Subcutaneous abdominal adipose tissue (tissue), 5 donors: ENCODE measurements around the gene ADAM12.

Experiments
- H3K27ac ChIP-seq: one replicate; pipeline ENCODE4 v1.7.0; 2013; ENCODE audit warnings: low read depth, mild to moderate bottlenecking, inconsistent platforms, low read length, moderate library complexity
- H3K27me3 ChIP-seq, 5 donors: one replicate each; pipeline ENCODE4 v1.7.0; 2013; ENCODE audit warnings: low read length in 5 of 5, inconsistent platforms in 1 of 5; ENCODE audit not compliant: control insufficient read depth in 5 of 5, insufficient read depth in 4 of 5
- H3K36me3 ChIP-seq, 5 donors: one replicate each; pipeline ENCODE4 v1.7.0; 2013; ENCODE audit warnings: low read length in 5 of 5; ENCODE audit not compliant: control insufficient read depth in 5 of 5, insufficient read depth in 5 of 5
- H3K4me1 ChIP-seq, 5 donors: one replicate each; pipeline ENCODE4 v1.7.0; 2013; ENCODE audit warnings: low read length in 5 of 5, mild to moderate bottlenecking in 3 of 5, moderate library complexity in 1 of 5; ENCODE audit not compliant: control insufficient read depth in 5 of 5, insufficient read depth in 5 of 5
- H3K4me3 ChIP-seq, 5 donors: one replicate each; pipeline ENCODE4 v1.7.0; 2013; ENCODE audit warnings: low read length in 5 of 5, low read depth in 1 of 5
- H3K9ac ChIP-seq, 5 donors: one replicate each; pipeline ENCODE4 v1.7.0; 2013; ENCODE audit warnings: low read length in 5 of 5, mild to moderate bottlenecking in 4 of 5, moderate library complexity in 3 of 5
- H3K9me3 ChIP-seq, 5 donors: one replicate each; pipeline ENCODE4 v1.7.0; 2013; ENCODE audit warnings: low read length in 5 of 5; ENCODE audit not compliant: control insufficient read depth in 5 of 5
- donor health status: healthy.
- donor health status: healthy.
- donor health status: healthy.
- donor health status: healthy.
- donor health status: healthy.

Gene ADAM12

DNA sequence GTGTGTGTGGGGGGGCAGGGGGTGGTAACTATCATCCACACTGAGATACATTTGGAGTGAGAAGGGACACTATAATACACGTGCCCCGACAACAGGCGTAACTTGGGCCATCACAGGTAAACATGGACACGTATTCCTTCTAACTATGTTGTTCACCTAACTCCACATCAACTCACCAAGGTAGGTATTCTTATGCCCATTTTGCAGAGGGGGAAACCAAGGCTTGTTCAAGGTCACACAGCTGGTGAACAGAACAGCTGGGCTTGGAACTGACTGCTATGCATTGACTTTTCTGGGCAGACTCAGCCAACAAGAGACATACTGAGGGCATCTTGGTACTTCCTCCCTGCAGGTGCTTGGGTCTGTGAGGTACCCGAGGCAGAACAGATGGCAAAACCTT is 170.1 kb downstream of the ADAM12 start:
- peaks cover 0 to 4% (median 0%) of the 10 kb centered on the region in 5 donors for H3K27me3 ChIP-seq

GRCh38 chr10:126216632-126216961 is 171.7 kb downstream of the ADAM12 start:
- Histone ChIP-seq H3K27ac (peak overlapping the region; percentile 51), H3K36me3 (no peaks in the 10 kb centered on the region), H3K27me3 (no peaks in the 10 kb centered on the region), H3K9ac (no peak overlapping the region), H3K4me3 (no peak overlapping the region), H3K4me1 (peaks cover 0 to 20% (median 18%) of the 10 kb centered on the region in 5 donors), H3K9me3 (no peaks in the 10 kb centered on the region)

More for the DNA sequence above, 170.1 kb downstream of the ADAM12 start:
- no peak overlapping the region for H3K9ac ChIP-seq
- H3K4me1 ChIP-seq, result peaks cover 9 to 27% (median 25%) of the 10 kb centered on the region in 5 donors
- no peak overlapping the region for H3K4me3 ChIP-seq
- no peak overlapping the region for H3K27ac ChIP-seq
- H3K36me3 ChIP-seq, result no peaks in the 10 kb centered on the region
- no peaks in the 10 kb centered on the region for H3K9me3 ChIP-seq

GRCh38 chr10:126215746-126216631 is 172.3 kb downstream of the ADAM12 start:
- H3K27me3 ChIP-seq, result no peaks in the 10 kb centered on the region
- H3K27ac ChIP-seq, result peak overlapping the region; percentile 51
- peak overlapping the region in 1 of 5 donors; percentile 5 for H3K9ac ChIP-seq
- peaks cover 0 to 20% (median 18%) of the 10 kb centered on the region in 5 donors for H3K4me1 ChIP-seq
- no peaks in the 10 kb centered on the region for H3K36me3 ChIP-seq
- H3K4me3 ChIP-seq, result no peak overlapping the region
- H3K9me3 ChIP-seq, result no peaks in the 10 kb centered on the region

GRCh38 chr10:126214679-126215078 is 173.6 kb downstream of the ADAM12 start:
- H3K4me1 ChIP-seq, result peaks cover 0 to 21% (median 18%) of the 10 kb centered on the region in 5 donors
- H3K27ac ChIP-seq, result no peak overlapping the region
- H3K9me3 ChIP-seq, result no peaks in the 10 kb centered on the region
- H3K27me3 ChIP-seq, result no peaks in the 10 kb centered on the region
- no peak overlapping the region for H3K4me3 ChIP-seq
- no peak overlapping the region for H3K9ac ChIP-seq
- no peaks in the 10 kb centered on the region for H3K36me3 ChIP-seq

DNA sequence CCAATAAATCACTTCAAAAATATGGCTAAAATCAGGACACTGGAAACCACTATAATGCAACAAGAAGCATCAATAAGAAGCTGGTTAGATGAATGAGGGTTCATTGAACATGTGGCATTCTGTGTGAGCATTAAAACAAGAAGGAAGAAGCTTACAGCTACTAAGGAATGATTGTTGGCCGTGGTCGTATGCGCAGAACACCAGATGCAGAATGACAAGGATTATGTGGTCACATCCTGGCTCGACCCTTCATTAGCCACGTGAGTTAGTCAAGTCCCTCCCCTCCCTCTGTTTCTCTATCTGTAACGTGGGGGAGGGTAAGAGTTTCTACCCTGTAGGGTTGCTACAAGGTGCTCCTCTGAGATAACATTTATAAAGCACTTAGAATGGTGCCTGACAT is 174.3 kb downstream of the ADAM12 start:
- Histone ChIP-seq H3K4me3 (no peak overlapping the region), H3K4me1 (peaks cover 0 to 28% (median 20%) of the 10 kb centered on the region in 5 donors), H3K9ac (no peak overlapping the region), H3K36me3 (no peaks in the 10 kb centered on the region), H3K27ac (no peak overlapping the region), H3K9me3 (no peaks in the 10 kb centered on the region), H3K27me3 (no peaks in the 10 kb centered on the region)

- Histone ChIP-seq H3K36me3 (no peaks in the 10 kb centered on the region), H3K9me3 (no peaks in the 10 kb centered on the region), H3K4me1 (peaks cover 0 to 32% (median 20%) of the 10 kb centered on the region in 5 donors), H3K27me3 (no peaks in the 10 kb centered on the region), H3K27ac (no peak overlapping the region), H3K9ac (no peak overlapping the region), H3K4me3 (no peak overlapping the region)
These were observed 175.5 kb downstream of the ADAM12 start for GRCh38 chr10:126212738-126213137.

DNA sequence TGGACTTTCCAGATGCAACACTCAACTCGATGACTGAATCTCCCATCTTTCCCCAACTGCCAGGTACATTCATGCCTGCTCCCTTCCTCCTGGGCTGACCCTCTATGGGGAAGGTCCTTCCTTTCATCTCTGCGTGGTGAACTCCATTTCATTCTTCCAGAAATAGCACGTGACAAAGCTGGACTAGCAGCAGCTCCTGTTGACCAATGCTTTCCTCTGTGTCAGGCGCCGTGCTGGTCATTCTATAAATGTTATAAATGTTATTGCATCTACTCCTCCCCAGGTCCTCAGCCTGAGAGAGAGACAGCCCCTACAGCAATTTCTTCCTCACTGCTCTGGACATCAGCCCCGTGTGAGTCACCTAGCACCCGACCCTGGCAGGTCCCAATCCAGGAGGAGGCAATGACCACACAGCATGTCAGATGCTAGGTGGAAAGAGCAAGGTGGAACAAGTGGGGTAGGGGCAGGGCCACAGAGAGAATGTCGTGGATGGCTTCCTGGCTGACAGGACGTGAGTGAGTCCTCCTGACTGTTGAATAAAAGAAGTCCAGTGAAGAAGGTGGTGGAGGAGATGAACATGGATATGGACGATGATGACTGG is 178.1 kb downstream of the ADAM12 start:
- no peaks in the 10 kb centered on the region for H3K36me3 ChIP-seq
- no peaks in the 10 kb centered on the region for H3K27me3 ChIP-seq
- H3K9me3 ChIP-seq, result no peaks in the 10 kb centered on the region
- H3K9ac ChIP-seq, result no peak overlapping the region
- no peak overlapping the region for H3K27ac ChIP-seq
- no peak overlapping the region for H3K4me3 ChIP-seq
- H3K4me1 ChIP-seq, result peaks cover 0 to 16% (median 5%) of the 10 kb centered on the region in 5 donors

DNA sequence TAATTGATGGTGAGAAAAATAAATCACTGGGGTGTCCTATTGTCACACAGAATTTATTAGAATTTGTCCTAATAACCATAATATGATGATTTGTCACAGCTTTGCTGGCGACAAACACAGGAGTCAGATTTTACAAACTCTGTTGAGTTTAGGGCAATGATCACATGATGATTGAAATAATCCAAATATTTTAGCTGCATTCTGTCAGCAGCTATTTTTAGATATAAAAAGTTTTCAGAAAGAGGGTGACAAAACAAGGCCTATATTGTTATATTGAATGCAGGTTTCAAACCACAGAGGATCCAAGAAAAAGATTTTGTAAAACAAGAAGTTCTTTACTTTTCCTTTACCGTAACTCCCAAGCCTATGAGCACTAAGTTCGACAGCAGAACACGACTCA is 178.8 kb downstream of the ADAM12 start:
- Histone ChIP-seq H3K9me3 (no peaks in the 10 kb centered on the region), H3K9ac (no peak overlapping the region), H3K27ac (no peak overlapping the region), H3K4me3 (no peak overlapping the region), H3K4me1 (peaks cover 0 to 16% (median 5%) of the 10 kb centered on the region in 5 donors), H3K36me3 (no peaks in the 10 kb centered on the region), H3K27me3 (no peaks in the 10 kb centered on the region)

GRCh38 chr10:126208726-126209302 is 179.5 kb downstream of the ADAM12 start:
- Histone ChIP-seq H3K36me3 (no peaks in the 10 kb centered on the region), H3K9me3 (no peaks in the 10 kb centered on the region)

DNA sequence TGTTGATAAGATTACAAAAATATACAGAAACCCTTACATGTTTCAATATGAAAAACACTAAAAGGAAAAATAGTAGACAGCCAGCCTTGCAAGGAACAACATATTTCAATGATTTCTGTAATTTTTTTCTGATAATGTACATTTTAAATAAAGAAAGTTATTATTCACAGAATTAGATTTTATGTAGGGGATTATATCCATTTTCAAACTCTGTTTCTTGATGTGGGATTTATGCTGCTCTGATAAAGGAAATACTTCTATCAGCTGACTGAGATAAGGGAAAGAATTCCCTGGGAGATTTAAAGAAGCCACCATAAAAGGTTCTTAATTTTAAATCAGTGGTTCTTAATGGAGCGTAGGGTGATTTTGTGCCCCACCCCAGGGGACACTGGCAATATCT is 180.4 kb downstream of the ADAM12 start:
- no peaks in the 10 kb centered on the region for H3K27me3 ChIP-seq
- H3K4me3 ChIP-seq, result no peak overlapping the region
- H3K4me1 ChIP-seq, result peaks cover 0 to 16% (median 5%) of the 10 kb centered on the region in 5 donors
- H3K9me3 ChIP-seq, result no peaks in the 10 kb centered on the region
- no peak overlapping the region for H3K27ac ChIP-seq
- no peaks in the 10 kb centered on the region for H3K36me3 ChIP-seq
- H3K9ac ChIP-seq, result no peak overlapping the region

More at GRCh38 chr10:126208726-126209302, 179.5 kb downstream of the ADAM12 start:
- no peak overlapping the region for H3K9ac ChIP-seq
- no peaks in the 10 kb centered on the region for H3K27me3 ChIP-seq
- H3K4me3 ChIP-seq, result no peak overlapping the region
- H3K27ac ChIP-seq, result no peak overlapping the region
- H3K4me1 ChIP-seq, result peaks cover 0 to 16% (median 5%) of the 10 kb centered on the region in 5 donors
